GM19463 (cell line): ENCODE results near the gene ZNF436.
"Not testable (repeated sequence)": the region's sequence is repeated elsewhere in the genome, so short reads cannot be mapped to it uniquely, and the experiment has no call there.

Source experiments
- ATAC-seq: cut with Tn5 transposase; IDR thresholded peaks from one replicate; pipeline ENCODE4 v1.9.1; 2021; ENCODE audit warnings: mild to moderate bottlenecking, moderate library complexity; ENCODE audit not compliant: unreplicated experiment

The ZNF436 gene

DNA sequence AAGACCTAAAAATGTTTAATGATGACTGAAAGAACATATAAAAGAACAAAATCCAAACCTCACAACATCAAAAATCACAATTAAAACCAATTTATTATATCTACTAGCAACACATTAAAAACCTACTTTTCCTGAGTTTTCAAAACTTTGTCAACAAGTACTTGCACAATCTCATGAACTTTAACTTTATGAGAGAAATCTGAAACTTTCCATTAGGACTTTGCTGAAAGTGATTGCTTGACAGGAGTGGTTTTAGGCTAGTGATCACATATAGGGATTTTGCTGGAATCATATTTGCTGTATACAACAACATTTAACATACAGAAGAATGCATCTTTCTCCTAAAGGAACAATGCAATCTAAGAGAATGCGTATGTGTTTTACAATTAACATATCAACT is 38.8 kb downstream of the ZNF436 start:
- ATAC-seq, result no peak

DNA sequence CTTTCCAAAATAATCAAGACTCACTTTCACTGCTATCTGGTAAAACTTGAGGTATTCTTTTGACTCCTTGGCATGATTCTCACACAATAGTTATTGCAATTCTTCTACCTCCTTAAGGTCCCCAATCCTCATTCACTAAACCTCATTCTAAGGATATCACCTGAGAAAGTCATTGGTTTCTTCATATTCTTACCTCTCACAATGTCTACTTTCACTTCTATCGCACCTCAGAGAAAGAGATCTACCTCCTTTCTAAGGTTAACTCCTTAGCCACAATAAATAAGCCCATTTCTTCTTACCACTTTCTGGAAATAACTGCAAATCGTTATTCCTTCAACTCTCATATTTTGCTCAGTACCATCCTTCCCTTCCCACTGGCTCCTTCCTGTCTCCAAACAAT is 44.2 kb downstream of the ZNF436 start:
- no peak for ATAC-seq

DNA sequence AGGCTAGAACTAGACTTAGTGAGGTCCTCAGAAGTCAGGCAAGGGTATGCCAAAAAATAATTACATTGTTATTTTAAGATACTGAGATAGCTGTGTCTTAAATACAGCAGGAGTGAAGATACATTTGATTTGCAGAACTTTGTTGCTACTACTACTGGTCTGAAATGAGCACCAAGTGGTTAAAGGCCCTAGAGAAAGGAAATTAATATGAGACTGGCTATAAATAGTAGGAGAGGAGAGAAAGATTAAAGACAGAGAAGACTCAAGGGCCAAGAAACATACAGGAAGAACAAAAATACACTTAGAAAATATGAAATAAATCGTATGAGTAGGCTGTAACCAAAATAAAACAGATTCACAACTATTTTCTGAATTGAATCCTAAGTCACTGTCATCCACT is 46.9 kb downstream of the ZNF436 start:
- ATAC-seq, result no peak

DNA sequence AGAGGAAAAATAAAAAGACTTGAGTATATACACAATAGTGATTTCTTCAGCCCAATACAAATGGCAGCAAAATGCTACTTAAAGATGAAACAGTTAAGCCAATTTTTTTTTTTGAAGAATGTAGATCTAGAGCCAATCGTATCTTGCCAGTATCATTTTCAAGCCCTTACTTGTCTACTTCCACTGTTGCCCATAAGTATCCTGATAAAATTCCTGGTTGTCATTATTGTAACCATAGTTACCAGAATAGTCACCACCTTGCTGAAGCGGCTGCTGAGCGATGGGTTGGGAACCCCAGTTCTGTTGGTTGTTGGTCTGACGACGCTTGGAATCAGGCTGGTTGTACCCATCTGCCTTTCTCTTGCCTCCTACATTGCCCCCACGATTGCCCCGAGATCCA is 59.4 kb downstream of the ZNF436 start:
- ATAC-seq, result not testable (repeated sequence)
